Measurements from ENCODE around the gene B4GALT2. TPM values are rescaled to one million over a fixed set of nuclear protein-coding genes. Genes with fewer than 3 reads are reported as not detected.

B4GALT2 gene
- total RNA-seq, 6 donors from 2014 or later, result 11.5 to 33.0 (median 18.1) TPM

DNA sequence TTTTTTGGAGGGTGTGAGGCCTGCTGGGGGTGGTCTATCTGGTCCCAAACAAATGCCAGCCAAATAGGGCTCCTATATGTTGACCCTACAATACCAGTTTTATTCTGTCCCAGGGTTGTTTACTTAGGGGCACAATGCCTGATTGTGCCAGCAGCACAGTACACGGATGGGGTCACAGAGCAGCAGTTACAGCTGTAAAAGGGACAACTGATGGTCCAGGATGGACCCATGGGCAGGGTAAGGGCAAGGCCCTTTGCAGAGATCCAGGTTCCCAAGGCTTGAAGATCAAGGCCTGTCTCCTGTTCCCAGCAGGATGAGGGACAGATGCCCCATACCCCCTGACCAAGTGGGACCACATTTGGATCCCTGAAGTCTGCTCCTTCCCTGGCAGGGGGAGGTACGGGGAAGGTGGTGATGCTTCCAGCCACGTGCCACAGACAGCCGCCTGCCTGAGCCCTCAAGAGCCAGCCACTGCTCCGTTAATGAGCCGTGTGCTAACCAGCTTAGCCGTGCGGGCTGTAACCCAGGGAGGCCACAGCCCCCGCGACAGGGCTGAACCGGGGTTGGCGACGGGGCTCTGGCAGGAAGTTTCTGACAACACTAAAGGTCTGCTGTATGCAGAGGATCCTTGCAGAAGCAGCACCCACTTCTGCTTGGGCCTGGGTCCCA, 34.1 kb downstream of the B4GALT2 start:
- peaks cover 0 to 3% (median 1%) of the 10 kb centered on the region in 4 donors for H3K36me3 ChIP-seq
- H3K4me3 ChIP-seq, result no peak overlapping the region
- no peak for ATAC-seq (ENCODE audit: low FRiP score in 2 of 2)
- H3K4me1 ChIP-seq, result no peaks in the 10 kb centered on the region
- no peaks in the 10 kb centered on the region for H3K27me3 ChIP-seq
- 57 to 68% methylated on average over 5 to 13 of the region's 13 CpGs for WGBS, 2 donors
- DNase-seq, result no peak
- no peak overlapping the region for H3K27ac ChIP-seq
- TF ChIP-seq POLR2AphosphoS5 (IDR thresholded peaks at IDR 0.05), result no peak
- no peak for TF ChIP-seq EP300 (IDR thresholded peaks at IDR 0.05)
- TF ChIP-seq, protein P1, sequence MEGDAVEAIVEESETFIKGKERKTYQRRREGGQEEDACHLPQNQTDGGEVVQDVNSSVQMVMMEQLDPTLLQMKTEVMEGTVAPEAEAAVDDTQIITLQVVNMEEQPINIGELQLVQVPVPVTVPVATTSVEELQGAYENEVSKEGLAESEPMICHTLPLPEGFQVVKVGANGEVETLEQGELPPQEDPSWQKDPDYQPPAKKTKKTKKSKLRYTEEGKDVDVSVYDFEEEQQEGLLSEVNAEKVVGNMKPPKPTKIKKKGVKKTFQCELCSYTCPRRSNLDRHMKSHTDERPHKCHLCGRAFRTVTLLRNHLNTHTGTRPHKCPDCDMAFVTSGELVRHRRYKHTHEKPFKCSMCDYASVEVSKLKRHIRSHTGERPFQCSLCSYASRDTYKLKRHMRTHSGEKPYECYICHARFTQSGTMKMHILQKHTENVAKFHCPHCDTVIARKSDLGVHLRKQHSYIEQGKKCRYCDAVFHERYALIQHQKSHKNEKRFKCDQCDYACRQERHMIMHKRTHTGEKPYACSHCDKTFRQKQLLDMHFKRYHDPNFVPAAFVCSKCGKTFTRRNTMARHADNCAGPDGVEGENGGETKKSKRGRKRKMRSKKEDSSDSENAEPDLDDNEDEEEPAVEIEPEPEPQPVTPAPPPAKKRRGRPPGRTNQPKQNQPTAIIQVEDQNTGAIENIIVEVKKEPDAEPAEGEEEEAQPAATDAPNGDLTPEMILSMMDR (IDR thresholded peaks at IDR 0.05), result no peak
- TF ChIP-seq POLR2A (IDR thresholded peaks at IDR 0.05), result no peak
- no peaks in the 10 kb centered on the region for H3K9me3 ChIP-seq

DNA sequence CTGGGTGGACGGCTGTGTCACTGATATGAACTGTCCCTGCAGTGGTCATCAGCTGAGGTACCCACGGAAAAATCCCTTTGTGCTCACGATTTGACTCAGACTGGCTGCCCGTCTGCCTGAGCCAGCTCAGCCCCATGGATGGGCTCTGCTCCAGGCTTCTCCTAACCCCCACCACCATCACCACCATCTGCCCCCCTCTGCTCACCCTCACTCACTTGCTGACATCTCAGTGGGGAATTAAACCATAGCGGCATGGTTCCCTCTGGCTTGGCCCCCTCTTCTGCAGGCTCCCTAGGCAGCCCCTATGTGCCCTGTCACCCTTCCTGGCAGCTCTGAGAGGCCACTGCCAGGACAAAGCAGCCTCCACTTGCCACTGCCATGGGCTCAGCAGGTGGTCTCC, 34.9 kb downstream of the B4GALT2 start:
- Histone ChIP-seq H3K27me3 (no peaks in the 10 kb centered on the region), H3K27ac (no peak overlapping the region), H3K4me3 (no peak overlapping the region), H3K9me3 (no peaks in the 10 kb centered on the region), H3K36me3 (peaks cover 0 to 3% (median 0%) of the 10 kb centered on the region in 4 donors), H3K4me1 (no peaks in the 10 kb centered on the region)
- WGBS, 2 donors, result 83 to 84% methylated on average over 5 of the region's 5 CpGs
- TF ChIP-seq EP300 (IDR thresholded peaks at IDR 0.05) (no peak), POLR2A (IDR thresholded peaks at IDR 0.05) (no peak), POLR2AphosphoS5 (IDR thresholded peaks at IDR 0.05) (no peak)
- TF ChIP-seq, protein P1 (IDR thresholded peaks at IDR 0.05), result no peak
- DNase-seq, result no peak
- ATAC-seq (ENCODE audit: low FRiP score in 2 of 2), result no peak

DNA sequence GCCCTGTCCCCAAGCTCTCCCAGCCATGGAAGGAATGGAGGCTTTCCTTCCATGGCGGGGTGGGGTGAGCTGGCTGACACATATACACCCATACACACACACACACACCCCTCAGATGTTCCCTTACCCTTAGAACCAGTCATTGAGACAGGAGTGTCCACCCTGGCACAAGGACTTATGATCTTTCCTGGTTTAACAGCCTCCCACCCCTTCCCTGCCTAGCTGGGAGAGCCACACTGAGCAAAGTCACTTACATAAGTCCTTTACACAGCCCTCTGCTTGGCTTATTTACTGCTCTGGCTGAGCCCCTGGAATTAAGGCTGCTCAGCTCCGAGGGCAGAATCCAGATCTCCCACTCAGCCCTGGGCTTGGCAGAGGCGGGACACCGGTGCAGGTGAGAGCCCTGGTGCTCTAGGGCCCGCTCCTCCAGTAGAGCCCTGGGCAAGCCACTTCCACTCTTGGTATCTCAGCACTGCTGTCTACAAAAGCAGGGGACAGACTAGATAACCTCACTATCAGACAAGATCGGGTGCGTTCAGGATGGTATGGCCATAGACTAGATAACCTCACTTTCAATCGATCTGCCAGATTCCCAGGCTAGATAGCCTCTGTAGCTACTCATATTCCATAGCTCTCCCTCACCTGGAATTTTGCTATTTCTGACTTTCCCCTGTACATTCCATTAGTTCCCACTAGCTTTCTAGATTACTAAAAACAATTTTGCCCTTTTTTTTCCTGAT, 35.5 kb downstream of the B4GALT2 start:
- ATAC-seq (ENCODE audit: low FRiP score in 2 of 2), result no peak
- H3K4me1 ChIP-seq, result no peaks in the 10 kb centered on the region

DNA sequence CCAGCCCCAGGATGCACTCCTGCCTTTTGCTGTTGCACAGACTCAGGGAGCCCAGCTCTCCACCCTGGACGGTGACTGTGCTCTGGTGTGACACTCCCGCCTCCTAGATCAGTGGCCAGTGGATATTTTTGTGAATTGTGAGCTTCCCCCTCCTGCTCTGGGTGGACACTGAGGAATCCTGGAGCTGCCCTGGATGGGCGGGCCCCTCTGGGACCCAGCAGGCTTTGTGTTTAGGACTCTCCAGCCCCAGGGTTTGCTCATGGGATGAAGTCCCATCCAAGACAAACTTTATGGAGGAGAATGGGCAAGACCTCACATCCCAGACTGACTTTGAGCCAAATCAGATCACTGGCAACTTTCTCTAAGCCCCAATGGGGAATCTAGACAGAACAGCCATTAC, 36.2 kb downstream of the B4GALT2 start:
- ATAC-seq (ENCODE audit: low FRiP score in 2 of 2), result no peak
- H3K27me3 ChIP-seq, result no peaks in the 10 kb centered on the region
- H3K9me3 ChIP-seq, result no peaks in the 10 kb centered on the region
- 72 to 80% methylated on average over 3 of the region's 3 CpGs for WGBS, 2 donors
- no peak overlapping the region for H3K4me3 ChIP-seq
- DNase-seq, result no peak
- peaks cover 0 to 2% (median 0%) of the 10 kb centered on the region in 4 donors for H3K36me3 ChIP-seq
- H3K4me1 ChIP-seq, result no peaks in the 10 kb centered on the region
- TF ChIP-seq EP300 (IDR thresholded peaks at IDR 0.05), result no peak
- TF ChIP-seq POLR2AphosphoS5 (IDR thresholded peaks at IDR 0.05), result no peak
- TF ChIP-seq, protein P1 (IDR thresholded peaks at IDR 0.05), result no peak
- no peak for TF ChIP-seq POLR2A (IDR thresholded peaks at IDR 0.05)
- H3K27ac ChIP-seq, result no peak overlapping the region

More for the DNA sequence above, 35.5 kb downstream of the B4GALT2 start:
- no peak for DNase-seq
- Histone ChIP-seq H3K9me3 (no peaks in the 10 kb centered on the region), H3K27ac (no peak overlapping the region), H3K4me3 (no peak overlapping the region), H3K27me3 (no peaks in the 10 kb centered on the region), H3K36me3 (peaks cover 0 to 1% (median 0%) of the 10 kb centered on the region in 4 donors)
- TF ChIP-seq, protein P1 (IDR thresholded peaks at IDR 0.05), result no peak
- TF ChIP-seq POLR2AphosphoS5 (IDR thresholded peaks at IDR 0.05) (no peak), POLR2A (IDR thresholded peaks at IDR 0.05) (no peak), EP300 (IDR thresholded peaks at IDR 0.05) (no peak)
- 59 to 75% methylated on average over 4 to 8 of the region's 8 CpGs for WGBS, 2 donors

Data from upper lobe of left lung (tissue), 6 donors.